Caco-2 (cell line): Measurements from ENCODE around the gene SLC1A3. TPM values are rescaled to one million over a fixed set of nuclear protein-coding genes. Genes with fewer than 3 reads are reported as not detected.

Experiments
- BruUV-seq: library from RNA; stranded (reverse); fragments of 400-500 nt; replicated peaks from 2 replicates; lab custom pipeline; 2021; lab: Mats Ljungman, UMichigan
- CTCF ChIA-PET: fragments of 300-600 bp; sonication (Branson Sonifier 250); formaldehyde crosslinking; loops from one replicate; lab custom pipeline; 2022; ENCODE audit warnings: antibody characterized with exemption; lab: Charles Lee
- POLR2A ChIA-PET: fragments of 300-600 bp; sonication (Branson Sonifier 250); formaldehyde crosslinking; loops from one replicate; lab custom pipeline; 2022; ENCODE audit warnings: antibody characterized with exemption; lab: Charles Lee
- DNase-seq, 2 experiments: peaks; one replicate each; pipeline versions ENCODE4 v3.0.0 to v3.0.0-alpha.2; 2020 to 2022
- H3K27me3 ChIP-seq: replicated peaks from 2 replicates; pipeline ENCODE4 v1.6.0; 2011; ENCODE audit warnings: low read length; ENCODE audit not compliant: control insufficient read depth, insufficient read depth
- H3K36me3 ChIP-seq: 2 replicates; pipeline ENCODE4 v1.5.1; 2011; ENCODE audit warnings: low read length; ENCODE audit not compliant: control insufficient read depth, insufficient read depth
- H3K4me1 ChIP-seq: fragments of 250-450 bp; sonication (Bioruptor Pico); 2 replicates; pipeline ENCODE4 v1.5.1; 2020; ENCODE audit warnings: mild to moderate bottlenecking
- H3K4me3 ChIP-seq: 2 replicates; pipeline ENCODE4 v1.5.1; 2011; ENCODE audit warnings: low read depth, mild to moderate bottlenecking, control low read depth, low read length
- H3K9me3 ChIP-seq: fragments of 250-450 bp; sonication (Bioruptor Pico); 2 replicates; pipeline ENCODE4 v1.5.1; 2020; ENCODE audit warnings: mild to moderate bottlenecking, moderate library complexity
- H3K27ac Mint-ChIP-seq: one replicate; pipeline ENCODE4 v1.8.0; 2022; ENCODE audit warnings: mixed read lengths; ENCODE audit not compliant: unreplicated experiment
- H3K27me3 Mint-ChIP-seq: one replicate; pipeline ENCODE4 v1.8.0; 2022; ENCODE audit warnings: mixed read lengths; ENCODE audit not compliant: insufficient read depth, unreplicated experiment
- H3K36me3 Mint-ChIP-seq: one replicate; pipeline ENCODE4 v1.8.0; 2022; ENCODE audit warnings: mild to moderate bottlenecking, mixed read lengths; ENCODE audit not compliant: insufficient read depth, unreplicated experiment
- H3K4me1 Mint-ChIP-seq: one replicate; pipeline ENCODE4 v1.8.0; 2022; ENCODE audit warnings: low read depth, mixed read lengths; ENCODE audit not compliant: unreplicated experiment
- H3K4me3 Mint-ChIP-seq: one replicate; pipeline ENCODE4 v1.8.0; 2022; ENCODE audit warnings: mild to moderate bottlenecking, moderate library complexity, mixed read lengths; ENCODE audit not compliant: unreplicated experiment
- H3K9me3 Mint-ChIP-seq: one replicate; pipeline ENCODE4 v1.8.0; 2022; ENCODE audit warnings: mixed read lengths; ENCODE audit not compliant: unreplicated experiment
- intact Hi-C: fragments of 100-400 bp; cut with micrococcal nuclease; formaldehyde crosslinking; loops from one replicate; pipeline ENCODE4 v1.10.0; 2022; ENCODE audit not compliant: unreplicated experiment
- total RNA-seq: library from RNA; stranded (reverse); gene quantifications from 2 replicates; pipeline ENCODE4 v1.2.3, GENCODE V29; 2022
- TF ChIP-seq, protein P1 (sequence below), 2 experiments: fragments of 200-600 bp in 1 of 2; IDR thresholded peaks; 1 replicate in 1 of 2; 2 replicates in 1 of 2; pipeline versions ENCODE4 v1.5.1 to v1.8.0; 2011 to 2022; ENCODE audit warnings: antibody characterized with exemption in 1 of 2, control low read depth in 1 of 2, inconsistent platforms in 1 of 2, low read depth in 1 of 2, low read length in 1 of 2, mild to moderate bottlenecking in 1 of 2, moderate library complexity in 1 of 2; ENCODE audit not compliant: insufficient read depth in 1 of 2, severe bottlenecking in 1 of 2, unreplicated experiment in 1 of 2

Gene SLC1A3
- total RNA-seq, 1 experiment from 2014 or later: 178 TPM

DNA sequence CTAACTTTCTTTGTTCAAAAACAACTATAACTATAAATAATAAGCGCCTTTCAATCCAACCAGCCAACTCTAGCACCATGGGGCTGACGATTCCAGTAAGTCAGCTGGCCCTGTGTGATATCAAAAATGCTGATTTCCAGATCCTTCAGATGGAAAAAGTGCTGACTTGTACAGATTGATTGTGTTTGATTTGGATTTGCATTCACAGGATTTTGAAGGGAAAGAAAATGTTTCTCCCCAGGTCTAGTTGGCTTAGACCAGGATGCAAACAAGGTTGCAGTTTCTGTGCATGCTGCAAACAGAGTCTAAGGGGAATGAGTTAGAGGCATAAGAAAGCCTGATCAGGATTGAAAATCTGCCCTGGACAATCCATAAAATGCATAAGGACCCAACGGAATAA, 68.9 kb downstream of the SLC1A3 start:
- TF ChIP-seq, protein P1, sequence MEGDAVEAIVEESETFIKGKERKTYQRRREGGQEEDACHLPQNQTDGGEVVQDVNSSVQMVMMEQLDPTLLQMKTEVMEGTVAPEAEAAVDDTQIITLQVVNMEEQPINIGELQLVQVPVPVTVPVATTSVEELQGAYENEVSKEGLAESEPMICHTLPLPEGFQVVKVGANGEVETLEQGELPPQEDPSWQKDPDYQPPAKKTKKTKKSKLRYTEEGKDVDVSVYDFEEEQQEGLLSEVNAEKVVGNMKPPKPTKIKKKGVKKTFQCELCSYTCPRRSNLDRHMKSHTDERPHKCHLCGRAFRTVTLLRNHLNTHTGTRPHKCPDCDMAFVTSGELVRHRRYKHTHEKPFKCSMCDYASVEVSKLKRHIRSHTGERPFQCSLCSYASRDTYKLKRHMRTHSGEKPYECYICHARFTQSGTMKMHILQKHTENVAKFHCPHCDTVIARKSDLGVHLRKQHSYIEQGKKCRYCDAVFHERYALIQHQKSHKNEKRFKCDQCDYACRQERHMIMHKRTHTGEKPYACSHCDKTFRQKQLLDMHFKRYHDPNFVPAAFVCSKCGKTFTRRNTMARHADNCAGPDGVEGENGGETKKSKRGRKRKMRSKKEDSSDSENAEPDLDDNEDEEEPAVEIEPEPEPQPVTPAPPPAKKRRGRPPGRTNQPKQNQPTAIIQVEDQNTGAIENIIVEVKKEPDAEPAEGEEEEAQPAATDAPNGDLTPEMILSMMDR (IDR thresholded peaks at IDR 0.05; ENCODE audit: insufficient read depth in 1 of 2, low read depth in 1 of 2, low read length in 1 of 2, severe bottlenecking in 1 of 2, unreplicated experiment in 1 of 2): no peak
- POLR2A ChIA-PET: no interaction called here

DNA sequence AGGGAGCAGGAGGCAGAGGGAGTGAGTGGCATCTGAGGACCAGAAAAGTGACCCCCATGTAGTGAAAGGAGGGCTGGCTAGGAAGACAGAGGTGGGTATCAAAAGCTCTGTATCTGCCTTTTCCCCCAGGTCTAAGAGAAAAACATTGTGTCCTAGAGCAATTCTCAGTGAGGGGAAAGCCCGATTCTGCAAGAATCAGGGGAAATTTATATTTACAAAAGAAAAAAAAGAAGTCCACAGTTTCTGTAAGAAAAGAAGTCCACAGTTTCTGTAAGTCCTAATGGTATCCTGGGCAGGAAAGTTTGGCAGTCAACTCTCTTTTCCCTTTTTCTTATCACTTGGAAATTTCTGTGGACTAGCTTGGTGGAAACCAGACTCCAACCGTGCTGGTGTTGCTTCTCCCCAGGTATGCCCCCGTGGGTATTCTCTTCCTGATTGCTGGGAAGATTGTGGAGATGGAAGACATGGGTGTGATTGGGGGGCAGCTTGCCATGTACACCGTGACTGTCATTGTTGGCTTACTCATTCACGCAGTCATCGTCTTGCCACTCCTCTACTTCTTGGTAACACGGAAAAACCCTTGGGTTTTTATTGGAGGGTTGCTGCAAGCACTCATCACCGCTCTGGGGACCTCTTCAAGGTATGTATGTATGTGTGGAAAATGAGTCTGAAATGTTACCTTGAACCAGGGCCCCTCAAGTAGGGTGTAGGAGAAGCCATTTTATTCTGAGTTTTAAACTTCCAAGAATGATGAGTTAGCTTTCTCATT, 73.0 kb downstream of the SLC1A3 start:
- intact Hi-C loops: no loop called here
- Histone ChIP-seq H3K4me1 (no peaks in the 10 kb centered on the region), H3K27me3 (no peaks in the 10 kb centered on the region), H3K9me3 (no peaks in the 10 kb centered on the region), H3K4me3 (no peak overlapping the region), H3K36me3 (peaks cover 2% of the 10 kb centered on the region; the same call in 1 of the 2 replicates)
- TF ChIP-seq, protein P1 (IDR thresholded peaks at IDR 0.05; ENCODE audit: insufficient read depth in 1 of 2, low read depth in 1 of 2, low read length in 1 of 2, severe bottlenecking in 1 of 2, unreplicated experiment in 1 of 2): no peak
- H3K9me3 Mint-ChIP-seq: no peaks in the 10 kb centered on the region
- BruUV-seq: no TSS peak
- no peaks in the 10 kb centered on the region for H3K27me3 Mint-ChIP-seq
- ChIA-PET POLR2A (no interaction called here), CTCF (no interaction called here)
- no peak overlapping the region for H3K4me3 Mint-ChIP-seq
- no peak for DNase-seq
- H3K27ac Mint-ChIP-seq: peak overlapping the region; percentile 53
- peaks cover 77% of the 10 kb centered on the region for H3K36me3 Mint-ChIP-seq
- H3K4me1 Mint-ChIP-seq: peaks cover 13% of the 10 kb centered on the region

More for the DNA sequence above, 68.9 kb downstream of the SLC1A3 start:
- intact Hi-C loops: no loop called here
- Mint-ChIP-seq H3K27ac (no peak overlapping the region), H3K4me3 (no peak overlapping the region), H3K27me3 (no peaks in the 10 kb centered on the region), H3K36me3 (peaks cover 81% of the 10 kb centered on the region), H3K9me3 (no peaks in the 10 kb centered on the region), H3K4me1 (peaks cover 13% of the 10 kb centered on the region)
- 0 out of 2 replicates have a peak, but pooled peaks cover under 1% of the 10 kb centered on the region for H3K4me1 ChIP-seq
- no peaks in the 10 kb centered on the region for H3K9me3 ChIP-seq
- H3K4me3 ChIP-seq: no peak overlapping the region
- peaks cover 5% of the 10 kb centered on the region for H3K36me3 ChIP-seq
- CTCF ChIA-PET: no interaction called here
- BruUV-seq: no TSS peak
- H3K27me3 ChIP-seq: no peaks in the 10 kb centered on the region
- no peak for DNase-seq

DNA sequence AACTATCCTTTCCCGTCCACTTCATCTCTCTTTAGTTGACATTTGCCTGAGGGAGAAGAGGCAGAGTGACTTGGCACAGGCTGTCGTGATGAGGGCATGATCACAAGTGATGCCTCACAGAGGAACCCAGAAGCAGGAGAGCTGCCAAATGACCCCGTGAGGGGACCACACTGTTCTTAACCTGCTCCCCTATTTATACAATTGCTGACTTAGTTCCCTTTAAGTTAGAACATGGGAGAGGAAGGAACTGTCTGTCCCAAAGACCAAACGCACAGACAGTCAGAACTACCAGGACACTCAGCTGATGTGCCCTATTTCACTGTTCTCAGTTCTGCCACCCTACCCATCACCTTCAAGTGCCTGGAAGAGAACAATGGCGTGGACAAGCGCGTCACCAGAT, 73.7 kb downstream of the SLC1A3 start:
- H3K36me3 Mint-ChIP-seq: peaks cover 76% of the 10 kb centered on the region
- no peaks in the 10 kb centered on the region for H3K9me3 Mint-ChIP-seq
- no peak overlapping the region for H3K4me3 ChIP-seq
- TF ChIP-seq, protein P1 (IDR thresholded peaks at IDR 0.05; ENCODE audit: insufficient read depth in 1 of 2, low read depth in 1 of 2, low read length in 1 of 2, severe bottlenecking in 1 of 2, unreplicated experiment in 1 of 2): no peak
- peak overlapping the region; percentile 53 for H3K27ac Mint-ChIP-seq
- intact Hi-C loops: no loop called here
- H3K27me3 ChIP-seq: no peaks in the 10 kb centered on the region
- no peak for DNase-seq
- POLR2A ChIA-PET: no interaction called here
- no peaks in the 10 kb centered on the region for H3K9me3 ChIP-seq
- peaks cover 13% of the 10 kb centered on the region for H3K4me1 Mint-ChIP-seq
- no peak overlapping the region for H3K4me3 Mint-ChIP-seq
- H3K36me3 ChIP-seq: peaks cover 2% of the 10 kb centered on the region; the same call in 1 of the 2 replicates
- CTCF ChIA-PET: no interaction called here
- no peaks in the 10 kb centered on the region for H3K27me3 Mint-ChIP-seq
- no TSS peak for BruUV-seq
- no peaks in the 10 kb centered on the region for H3K4me1 ChIP-seq
